GM23248 (cell line): ENCODE measurements around the gene SLC4A2. TPM values are rescaled to one million over a fixed set of nuclear protein-coding genes. Genes with fewer than 3 reads are reported as not detected.
A peak's percentile ranks its signal among the peaks of the same experiment; 100 is the strongest.

Source experiments
- DNase-seq: peaks from one replicate; pipeline ENCODE4 v3.0.0-alpha.2; 2015
- H2AFZ ChIP-seq: fragments of 200-600 bp; sonication (generic); 2 replicates; pipeline ENCODE4 v1.6.1; 2016; ENCODE audit warnings: antibody characterized with exemption
- H3F3A ChIP-seq: fragments of 200-600 bp; sonication (generic); 2 replicates; pipeline ENCODE4 v1.6.1; 2016; ENCODE audit warnings: mild to moderate bottlenecking, antibody characterized with exemption, mixed run types; ENCODE audit not compliant: insufficient read depth
- H3K27ac ChIP-seq: fragments of 200-600 bp; sonication (generic); 2 replicates; pipeline ENCODE4 v1.5.1; 2016; ENCODE audit warnings: mild to moderate bottlenecking
- H3K27me3 ChIP-seq: fragments of 200-600 bp; sonication (generic); replicated peaks from 2 replicates; pipeline ENCODE4 v1.6.1; 2016; ENCODE audit warnings: mild to moderate bottlenecking; ENCODE audit not compliant: insufficient read depth
- H3K36me3 ChIP-seq: fragments of 200-600 bp; sonication (generic); 2 replicates; pipeline ENCODE4 v1.6.1; 2016; ENCODE audit warnings: low read depth, mild to moderate bottlenecking
- H3K4me1 ChIP-seq: fragments of 200-600 bp; sonication (generic); 2 replicates; pipeline ENCODE4 v1.6.1; 2016; ENCODE audit warnings: mild to moderate bottlenecking; ENCODE audit not compliant: insufficient read depth
- H3K4me2 ChIP-seq: fragments of 200-600 bp; sonication (generic); one replicate; pipeline ENCODE4 v1.6.1; 2016; ENCODE audit warnings: mild to moderate bottlenecking; ENCODE audit not compliant: unreplicated experiment
- H3K4me3 ChIP-seq: fragments of 200-600 bp; sonication (generic); 2 replicates; pipeline ENCODE4 v1.5.1; 2016; ENCODE audit warnings: mild to moderate bottlenecking
- H3K79me2 ChIP-seq: fragments of 200-600 bp; sonication (generic); 2 replicates; pipeline ENCODE4 v1.6.1; 2016; ENCODE audit warnings: mild to moderate bottlenecking; ENCODE audit not compliant: insufficient read depth
- H3K9ac ChIP-seq: fragments of 200-600 bp; sonication (generic); 2 replicates; pipeline ENCODE4 v1.6.1; 2016; ENCODE audit warnings: mild to moderate bottlenecking
- H3K9me2 ChIP-seq: fragments of 200-600 bp; sonication (generic); 2 replicates; pipeline ENCODE4 v1.6.1; 2016; ENCODE audit warnings: mixed run types, mild to moderate bottlenecking, moderate library complexity; ENCODE audit not compliant: insufficient read depth
- H3K9me3 ChIP-seq: fragments of 200-600 bp; sonication (generic); one replicate; pipeline ENCODE4 v1.6.1; 2017; ENCODE audit warnings: low read depth
- H4K20me1 ChIP-seq: fragments of 200-600 bp; sonication (generic); 2 replicates; pipeline ENCODE4 v1.6.0; 2016; ENCODE audit not compliant: insufficient read depth
- EZH2 ChIP-seq: fragments of 200-600 bp; sonication (generic); IDR thresholded peaks from 2 replicates; pipeline ENCODE4 v1.6.1; 2018; ENCODE audit warnings: antibody characterized with exemption, mild to moderate bottlenecking; ENCODE audit not compliant: insufficient read depth, poor library complexity, severe bottlenecking
- EZH2phosphoT487 ChIP-seq: fragments of 200-600 bp; sonication (generic); IDR thresholded peaks from 2 replicates; pipeline ENCODE4 v1.6.1; 2018; ENCODE audit warnings: antibody characterized with exemption, moderate library complexity, mild to moderate bottlenecking, low read depth; ENCODE audit not compliant: insufficient read depth
- WGBS, 2 experiments: methylation state at CpG; one replicate each; pipeline ENCODE4 v1.1.6; 2015 to 2017; ENCODE audit warnings: low lambda C conversion rate in 2 of 2, low coverage in 1 of 2; ENCODE audit errors: missing lambda C conversion rate in 2 of 2; 5-methylcytosine and 5-hydroxymethylcytosine counted together
- in situ Hi-C: fragments of 300-500 bp; cut with MboI; formaldehyde crosslinking; loops from 2 replicates; pipeline ENCODE4 v1.15.0; 2020
- polyA plus RNA-seq: library from polyadenylated mRNA; unstranded; fragments of >200 nt; fragmentation: Nextera tagmentation; extraction: Ambion mirVana; gene quantifications from 2 replicates; pipeline ENCODE4 v1.2.1, GENCODE V29; 2016
- total RNA-seq: library from RNA; depleted of rRNA; stranded (reverse); fragments of >200 nt; shearing (Covaris generic); gene quantifications from 2 replicates; pipeline ENCODE4 v1.2.3, GENCODE V29; 2014

Gene SLC4A2
- total and polyA plus RNA-seq, 2 experiments from 2014 or later: 59.4 to 94.6 TPM

- Histone ChIP-seq H4K20me1 (no peaks in the 10 kb centered on the region), H3K4me1 (peaks cover 13% of the 10 kb centered on the region), H2AFZ (no peak overlapping the region), H3K36me3 (no peaks in the 10 kb centered on the region; the same call in 1 of the 2 replicates), H3K27me3 (no peaks in the 10 kb centered on the region), H3K27ac (no peak overlapping the region), H3K9ac (no peak overlapping the region), H3K4me2 (no peak overlapping the region), H3K9me3 (no peaks in the 10 kb centered on the region), H3K4me3 (no peak overlapping the region), H3K79me2 (peaks cover 35% of the 10 kb centered on the region), H3K9me2 (no peaks in the 10 kb centered on the region), H3F3A (peaks cover 7% of the 10 kb centered on the region; the same call in 1 of the 2 replicates)
- TF ChIP-seq EZH2phosphoT487 (no peak), EZH2 (no peak)
- in situ Hi-C loops: no loop called here
- WGBS, 2 experiments: 77 to 82% methylated on average over 29 to 33 of the region's 33 CpGs
- DNase-seq: peak; percentile 49
Measured at GRCh38 chr7:151076863-151077704, 17.7 kb downstream of the SLC4A2 start.

- in situ Hi-C loops: no loop called here
- no peak overlapping the region for H3K4me2 ChIP-seq
- H3K4me3 ChIP-seq: no peak overlapping the region
- 0 out of 2 replicates have a peak overlapping the region, but pooled peaks have one; percentile 29 for H3K9ac ChIP-seq
- TF ChIP-seq EZH2phosphoT487: no peak
- peaks cover 7% of the 10 kb centered on the region; the same call in 1 of the 2 replicates for H3F3A ChIP-seq
- H3K27me3 ChIP-seq: no peaks in the 10 kb centered on the region
- peak; percentile 64 for DNase-seq
- peaks cover 17% of the 10 kb centered on the region for H3K4me1 ChIP-seq
- peaks cover 42% of the 10 kb centered on the region for H3K79me2 ChIP-seq
- H3K36me3 ChIP-seq: no peaks in the 10 kb centered on the region; the same call in 1 of the 2 replicates
- H2AFZ ChIP-seq: no peak overlapping the region
- H3K9me3 ChIP-seq: no peaks in the 10 kb centered on the region
- no peaks in the 10 kb centered on the region for H3K9me2 ChIP-seq
- no peaks in the 10 kb centered on the region for H4K20me1 ChIP-seq
- 55 to 64% methylated on average over 4 to 9 of the region's 10 CpGs for WGBS, 2 experiments
- H3K27ac ChIP-seq: peak overlapping the region; percentile 40
Measured at GRCh38 chr7:151077705-151078232, 18.4 kb downstream of the SLC4A2 start.

DNA sequence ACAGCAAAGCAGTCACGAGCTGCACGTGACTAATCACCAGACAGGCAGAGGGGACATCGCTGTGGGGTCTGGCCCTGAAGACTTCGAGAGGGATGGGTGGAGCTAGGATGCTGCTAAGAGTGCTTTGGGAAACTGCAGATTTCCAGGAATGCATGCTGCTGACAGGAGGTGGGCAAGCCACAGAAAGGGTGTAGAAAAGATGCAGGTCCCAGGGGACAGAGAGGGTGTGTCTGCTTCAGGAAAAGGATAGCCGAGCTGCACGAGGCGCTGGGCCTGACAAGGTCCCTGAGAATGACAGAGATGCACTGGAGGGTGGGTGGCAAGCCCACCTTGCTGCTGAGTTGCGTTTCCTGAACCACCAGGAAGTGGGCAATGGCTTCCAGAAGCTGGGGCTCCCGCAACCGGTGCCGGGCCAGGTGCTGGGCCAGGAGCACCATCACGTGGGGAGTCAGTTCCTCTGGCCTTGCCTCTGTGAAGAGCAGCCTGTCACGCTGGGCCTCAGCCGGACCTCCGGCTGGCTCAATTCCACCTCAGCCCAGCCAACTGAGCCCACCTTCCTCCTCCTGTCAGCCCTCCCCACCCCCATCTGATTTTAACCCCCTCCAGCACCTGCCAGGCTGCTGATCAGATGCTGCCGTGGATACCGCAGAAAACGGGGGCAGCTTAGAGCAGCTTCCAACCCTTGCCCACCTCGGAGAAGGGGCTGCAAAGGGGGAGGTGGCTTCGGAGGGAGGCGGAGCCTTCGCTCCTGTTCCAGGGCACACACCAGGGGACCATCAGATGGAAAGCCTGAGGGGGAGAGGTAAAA, 19.0 kb downstream of the SLC4A2 start:
- 0 out of 2 replicates have a peak overlapping the region, but pooled peaks have one; percentile 5 for H3K4me3 ChIP-seq
- H3K4me2 ChIP-seq: peak overlapping the region; percentile 7

DNA sequence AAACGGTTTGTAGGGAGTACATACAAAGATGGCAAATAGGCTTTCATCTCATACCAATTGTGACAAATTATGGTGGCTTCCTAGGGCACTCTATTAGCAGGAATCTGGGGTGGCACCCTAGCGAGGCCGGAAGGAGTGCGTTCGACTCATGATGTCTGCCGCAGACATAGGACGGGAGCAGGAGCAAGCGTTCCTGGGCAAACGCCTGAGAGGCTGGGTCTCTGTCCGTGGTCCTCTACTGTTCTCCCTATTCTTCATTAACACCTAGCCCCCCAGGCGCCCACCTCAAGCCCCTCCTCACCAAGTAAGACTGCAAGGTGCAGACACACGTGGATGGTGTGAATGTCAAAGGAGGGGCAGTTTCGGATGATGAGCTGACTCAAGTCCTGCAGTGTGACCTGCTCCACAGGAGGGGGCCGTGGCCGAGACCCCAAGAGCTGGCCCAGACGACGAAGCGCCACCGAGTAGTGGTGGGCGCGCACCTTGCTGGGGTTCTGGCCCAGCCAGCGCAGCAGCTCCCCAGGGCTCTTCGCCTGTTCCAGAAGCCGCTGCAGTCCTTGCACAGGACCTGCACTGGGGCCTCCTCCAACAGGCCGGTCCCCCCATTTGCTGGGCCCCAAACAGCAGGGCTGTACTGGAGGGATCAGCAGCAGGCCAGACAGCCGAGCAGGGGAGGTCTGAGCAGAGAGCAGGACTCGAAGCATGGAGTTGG, 20.0 kb downstream of the SLC4A2 start:
- in situ Hi-C loops: no loop called here
- no peaks in the 10 kb centered on the region for H3K9me2 ChIP-seq
- peak overlapping the region; percentile 96 for H3K9ac ChIP-seq
- H3K4me1 ChIP-seq: peaks cover 17% of the 10 kb centered on the region
- H3K79me2 ChIP-seq: peaks cover 45% of the 10 kb centered on the region
- no peak overlapping the region for H2AFZ ChIP-seq
- H3K27ac ChIP-seq: peak overlapping the region; percentile 89
- DNase-seq: peak; percentile 19
- no peaks in the 10 kb centered on the region for H4K20me1 ChIP-seq
- no peaks in the 10 kb centered on the region for H3K9me3 ChIP-seq
- no peaks in the 10 kb centered on the region for H3K27me3 ChIP-seq
- H3K36me3 ChIP-seq: no peaks in the 10 kb centered on the region
- peak overlapping the region; percentile 91 for H3K4me3 ChIP-seq
- peak overlapping the region; percentile 81 for H3K4me2 ChIP-seq
- H3F3A ChIP-seq: peaks cover 13% of the 10 kb centered on the region
- TF ChIP-seq EZH2 (no peak), EZH2phosphoT487 (no peak)
- 73 to 78% methylated on average over 24 to 27 of the region's 27 CpGs for WGBS, 2 experiments

More for the DNA sequence above, 19.0 kb downstream of the SLC4A2 start:
- Histone ChIP-seq H3K4me1 (peaks cover 17% of the 10 kb centered on the region), H3K9me3 (no peaks in the 10 kb centered on the region), H3K27ac (peak overlapping the region; percentile 40), H3K36me3 (no peaks in the 10 kb centered on the region; the same call in 1 of the 2 replicates), H3K27me3 (no peaks in the 10 kb centered on the region), H3K9me2 (no peaks in the 10 kb centered on the region), H2AFZ (no peak overlapping the region), H3K9ac (peak overlapping the region; percentile 96), H3K79me2 (peaks cover 45% of the 10 kb centered on the region), H3F3A (peaks cover 7% of the 10 kb centered on the region; the same call in 1 of the 2 replicates), H4K20me1 (no peaks in the 10 kb centered on the region)
- WGBS, 2 experiments: 31 to 38% methylated on average over 20 to 21 of the region's 22 CpGs
- peak; percentile 65 for DNase-seq
- in situ Hi-C loops: no loop called here
- no peak for TF ChIP-seq EZH2
- no peak for TF ChIP-seq EZH2phosphoT487
